GM19324 (cell line): Measurements from ENCODE around the gene COA1.
"Not testable (repeated sequence)": the region's sequence is repeated elsewhere in the genome, so short reads cannot be mapped to it uniquely, and the experiment has no call there.

Experiments
- ATAC-seq: cut with Tn5 transposase; IDR thresholded peaks from one replicate; pipeline ENCODE4 v1.9.1; 2021; ENCODE audit warnings: mild to moderate bottlenecking, moderate library complexity; ENCODE audit not compliant: unreplicated experiment, low FRiP score

The COA1 gene, protein sequence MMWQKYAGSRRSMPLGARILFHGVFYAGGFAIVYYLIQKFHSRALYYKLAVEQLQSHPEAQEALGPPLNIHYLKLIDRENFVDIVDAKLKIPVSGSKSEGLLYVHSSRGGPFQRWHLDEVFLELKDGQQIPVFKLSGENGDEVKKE

DNA sequence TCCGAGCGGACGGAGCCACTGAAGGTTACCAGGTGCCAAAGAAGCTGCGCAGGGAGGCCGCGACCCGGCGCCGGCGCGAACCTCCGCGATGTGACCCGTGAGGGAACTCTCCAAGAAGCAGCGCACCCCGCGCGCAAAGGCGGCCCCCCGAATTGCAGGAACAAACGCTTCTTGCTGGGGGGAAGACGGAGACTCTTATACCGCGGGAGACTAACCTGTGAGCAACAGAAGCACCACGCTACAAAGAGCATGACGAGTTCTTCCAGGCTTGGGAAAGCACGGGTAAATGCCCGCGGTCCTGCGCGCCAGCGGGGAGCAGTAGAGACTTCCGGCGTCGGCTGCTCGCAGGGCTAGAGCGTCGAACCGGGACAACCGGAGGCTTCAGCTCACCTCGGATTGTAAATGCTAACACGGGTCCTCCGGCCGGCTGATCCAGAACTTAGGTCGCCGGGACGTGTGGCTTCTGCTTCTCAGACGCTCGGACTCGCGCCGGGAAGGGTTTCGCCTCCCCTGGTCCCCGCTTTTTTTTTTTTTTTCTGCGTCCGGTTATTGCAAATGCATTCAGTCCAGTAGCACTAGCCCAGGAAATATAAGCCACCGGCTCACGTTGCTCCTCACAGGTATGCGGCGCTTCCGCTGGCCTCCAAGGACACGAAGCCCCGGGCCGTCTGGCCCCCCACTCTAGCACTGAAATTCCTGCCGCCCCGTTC lies at the start of gene COA1:
Gene COA1, minus strand, starts transcription at position 310 of the 710 bp plus-strand sequence. CDS start 80,909 bp downstream, outside the sequence.
- ATAC-seq, result peak; percentile 92

DNA sequence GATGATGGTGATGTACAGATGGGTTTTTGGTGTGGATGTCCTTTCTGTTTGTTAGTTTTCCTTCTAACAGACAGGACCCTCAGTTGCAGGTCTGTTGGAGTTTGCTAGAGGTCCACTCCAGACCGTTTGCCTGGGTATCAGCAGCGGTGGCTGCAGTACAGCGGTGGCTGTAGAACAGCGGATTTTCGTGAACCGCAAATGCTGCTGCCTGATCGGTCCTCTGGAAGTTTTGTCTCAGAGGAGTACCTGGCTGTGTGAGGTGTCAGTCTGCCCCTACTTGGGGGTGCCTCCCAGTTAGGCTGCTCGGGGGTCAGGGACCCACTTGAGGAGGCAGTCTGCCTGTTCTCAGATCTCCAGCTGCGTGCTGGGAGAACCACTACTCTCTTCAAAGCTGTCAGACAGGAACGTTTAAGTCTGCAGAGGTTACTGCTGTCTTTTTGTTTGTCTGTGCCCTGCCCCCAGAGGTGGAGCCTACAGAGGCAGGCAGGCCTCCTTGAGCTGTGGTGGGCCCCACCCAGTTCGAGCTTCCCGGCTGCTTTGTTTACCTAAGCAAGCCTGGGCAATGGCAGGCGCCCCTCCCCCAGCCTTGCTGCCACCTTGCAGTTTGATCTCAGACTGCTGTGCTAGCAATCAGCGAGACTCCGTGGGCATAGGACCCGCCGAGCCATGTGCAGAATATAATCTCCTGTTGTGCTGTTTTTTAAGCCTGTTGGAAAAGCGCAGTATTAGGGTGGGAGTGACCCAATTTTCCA lies 49.1 kb upstream of the COA1 start:
- not testable (repeated sequence) for ATAC-seq

DNA sequence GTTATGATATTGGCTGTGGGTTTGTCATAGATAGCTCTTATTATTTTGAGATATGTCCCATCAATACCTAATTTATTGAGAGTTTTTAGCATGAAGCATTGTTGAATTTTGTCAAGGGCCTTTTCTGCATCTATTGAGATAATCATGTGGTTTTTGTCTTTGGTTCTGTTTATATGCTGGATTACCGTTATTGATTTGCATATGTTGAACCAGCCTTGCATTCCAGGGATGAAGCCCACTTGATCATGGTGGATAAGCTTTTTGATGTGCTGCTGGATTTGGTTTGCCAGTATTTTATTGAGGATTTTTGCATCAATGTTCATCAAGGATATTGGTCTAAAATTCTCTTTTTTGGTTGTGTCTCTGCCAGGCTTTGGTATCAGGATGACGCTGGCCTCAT lies 45.9 kb upstream of the COA1 start:
- not testable (repeated sequence) for ATAC-seq

DNA sequence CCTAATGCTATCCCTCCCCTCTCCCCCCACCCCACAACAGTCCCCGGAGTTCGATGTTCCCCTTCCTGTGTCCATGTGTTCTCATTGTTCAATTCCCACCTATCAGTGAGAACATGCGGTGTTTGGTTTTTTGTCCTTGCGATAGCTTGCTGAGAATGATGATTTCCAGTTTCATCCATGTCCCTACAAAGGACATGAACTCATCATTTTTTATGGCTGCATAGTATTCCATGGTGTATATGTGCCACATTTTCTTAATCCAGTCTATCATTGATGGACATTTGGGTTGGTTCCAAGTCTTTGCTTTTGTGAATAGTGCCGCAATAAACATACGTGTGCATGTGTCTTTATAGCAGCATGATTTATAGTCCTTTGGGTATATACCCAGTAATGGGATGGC lies 43.9 kb upstream of the COA1 start:
- ATAC-seq, result not testable (repeated sequence)

DNA sequence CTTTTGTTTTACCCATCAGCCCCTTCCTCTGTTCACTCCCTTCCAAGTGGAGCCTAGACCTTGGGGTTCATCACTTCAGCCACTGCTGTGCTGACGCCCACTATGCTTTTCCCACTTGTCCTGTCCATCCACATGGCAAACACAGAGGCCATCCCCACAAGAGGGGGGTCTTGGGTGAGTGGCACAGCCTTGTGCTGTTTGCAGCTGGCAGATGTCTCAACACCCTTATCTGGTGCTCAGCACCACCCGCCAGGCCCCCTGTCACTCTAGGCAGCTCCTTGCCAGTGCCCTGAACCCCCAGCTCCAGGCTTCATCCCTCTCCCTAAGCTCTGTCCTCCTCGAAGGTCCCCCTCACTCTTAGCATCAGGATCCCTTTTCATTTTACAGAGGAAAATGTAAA lies 42.2 kb upstream of the COA1 start:
- no peak for ATAC-seq

DNA sequence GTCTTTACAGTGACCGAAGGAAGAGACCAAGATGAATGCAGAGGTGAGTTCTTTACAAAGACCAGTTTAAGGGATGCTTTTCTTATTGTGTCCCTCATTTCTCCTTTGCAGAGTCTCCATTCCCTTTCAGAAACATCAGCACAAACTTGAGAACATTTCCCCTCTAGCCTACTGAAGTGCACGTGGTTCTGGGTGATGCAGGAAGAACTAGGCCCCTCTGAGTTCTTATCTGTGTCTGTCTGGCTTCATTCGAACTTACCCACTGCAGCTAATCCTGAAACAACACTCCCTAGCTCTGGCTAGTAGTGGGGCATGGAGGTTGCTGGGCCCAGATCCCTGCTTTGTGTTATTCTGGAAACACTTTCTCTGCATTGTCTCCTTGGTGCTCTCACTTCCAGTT lies 41.8 kb upstream of the COA1 start:
- ATAC-seq, result no peak

DNA sequence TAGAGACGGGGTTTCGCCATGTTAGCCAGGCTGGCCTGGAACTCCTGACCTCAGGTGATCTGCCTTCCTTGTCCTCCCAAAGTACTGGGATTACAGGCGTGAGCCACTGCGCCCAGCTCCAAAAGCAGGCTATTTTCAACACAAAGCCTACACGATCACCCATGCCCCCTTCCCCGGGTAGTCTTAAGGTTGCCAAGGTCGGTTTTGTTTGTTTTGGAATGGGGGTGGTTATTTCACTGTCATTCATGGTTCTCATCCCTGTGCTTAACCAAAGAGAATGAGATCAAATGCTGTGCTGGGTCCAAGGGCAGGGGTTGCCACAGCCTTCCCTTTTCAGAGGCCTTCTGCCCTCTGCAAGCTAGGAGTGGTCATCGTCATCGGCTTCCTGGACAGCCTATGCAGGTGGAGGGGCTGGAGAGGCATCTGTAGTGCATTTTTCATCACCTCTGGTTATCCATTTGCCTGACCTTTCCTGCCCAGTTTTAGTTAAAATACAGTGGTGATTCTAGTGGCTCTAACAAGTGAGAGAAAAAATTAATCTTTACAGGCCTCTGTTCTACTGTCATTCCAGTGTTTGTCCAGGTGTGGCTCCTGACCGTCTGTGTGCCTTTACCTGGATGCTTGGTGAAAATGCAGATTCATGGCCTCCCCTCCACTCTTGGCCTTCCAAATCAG lies 40.6 kb upstream of the COA1 start:
- ATAC-seq, result no peak

DNA sequence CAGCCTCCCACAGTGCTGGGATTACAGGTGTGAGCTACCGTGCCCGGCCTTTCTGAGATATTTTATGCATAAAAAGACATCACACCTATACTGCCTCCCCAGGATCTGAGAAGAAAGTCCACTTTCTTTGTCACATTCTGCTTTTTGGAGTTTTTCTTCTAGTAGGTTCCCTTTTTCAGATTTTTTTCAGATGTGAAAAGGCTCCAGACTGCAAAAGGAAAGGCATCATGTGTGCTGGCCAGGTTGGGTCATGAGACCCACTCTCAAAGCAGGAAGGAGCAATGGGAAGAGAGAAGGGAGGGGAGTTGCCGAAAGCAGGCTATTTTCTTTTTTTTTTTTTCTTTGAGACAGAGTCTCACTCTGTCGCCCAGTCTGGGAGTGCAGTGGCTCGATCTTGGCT lies 40.0 kb upstream of the COA1 start:
- ATAC-seq, result no peak

DNA sequence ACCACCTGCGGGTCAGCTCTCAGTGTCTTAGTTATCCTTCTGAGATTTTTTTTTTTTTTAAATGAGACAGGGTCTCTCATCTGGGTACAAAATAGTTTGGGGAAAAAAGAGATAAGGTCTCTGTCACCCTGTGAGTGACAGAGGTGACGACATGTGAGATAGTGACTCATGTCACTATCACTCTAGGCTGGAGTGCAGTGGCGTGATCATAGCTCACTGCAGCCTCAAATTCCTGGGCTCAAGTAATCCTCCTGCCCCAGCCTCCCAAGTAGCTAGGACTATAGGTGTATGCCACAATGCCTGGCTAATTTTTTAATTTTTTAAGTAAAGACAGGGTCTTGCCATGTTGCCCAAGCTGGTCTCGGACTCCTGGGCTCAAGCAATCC lies 39.6 kb upstream of the COA1 start:
- ATAC-seq, result no peak

DNA sequence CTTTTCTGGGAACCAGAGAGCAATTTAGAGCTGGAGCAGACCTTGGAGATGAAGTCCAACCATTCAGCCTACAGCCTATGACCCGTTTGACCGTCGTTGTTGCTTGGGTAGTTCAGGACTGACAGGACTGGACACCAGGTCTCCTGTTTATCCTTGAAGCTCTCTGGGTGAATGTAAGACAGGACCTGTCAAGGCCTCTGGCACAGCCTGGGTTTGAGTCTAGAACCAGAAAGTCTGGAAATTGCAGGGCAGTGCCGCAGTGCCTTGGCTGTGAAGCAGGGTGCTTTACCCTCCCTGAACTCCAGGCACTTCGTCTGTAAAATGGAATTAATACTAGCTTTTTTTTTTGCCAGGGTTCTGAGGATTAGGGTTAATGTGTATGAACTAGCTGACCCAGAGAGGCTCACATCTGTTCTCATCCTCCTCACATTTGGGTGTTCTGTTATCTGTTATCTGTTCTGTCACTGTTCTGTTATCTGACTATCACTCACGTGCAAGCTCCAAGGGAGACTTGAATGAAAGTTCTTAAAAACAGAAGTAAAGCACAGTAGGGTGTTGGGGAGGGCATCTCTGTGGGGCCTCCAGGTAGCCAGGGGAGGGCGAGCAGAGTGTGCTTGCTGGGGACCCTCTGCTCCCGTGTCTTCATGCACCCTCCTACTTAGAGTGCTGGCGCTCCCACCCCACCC lies 39.0 kb upstream of the COA1 start:
- ATAC-seq, result no peak

DNA sequence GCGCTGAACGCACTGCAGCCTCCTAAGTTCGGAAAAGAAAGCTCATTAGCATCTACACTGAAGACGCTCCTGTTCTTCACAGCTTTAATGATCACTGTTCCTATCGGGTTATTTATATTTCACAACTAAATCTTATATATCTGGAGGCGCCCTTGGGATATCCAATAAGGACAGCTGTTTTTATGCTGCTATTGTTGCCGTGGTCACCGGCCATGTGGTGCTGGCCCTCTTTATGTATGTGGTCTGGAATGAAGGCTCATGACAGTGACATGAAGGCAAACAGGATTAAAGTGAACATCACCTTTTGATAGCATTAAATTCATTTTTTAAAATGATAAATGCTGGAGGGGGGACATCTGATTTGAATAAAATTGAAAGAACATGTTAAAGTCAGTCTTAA lies 38.0 kb upstream of the COA1 start:
- ATAC-seq, result no peak

DNA sequence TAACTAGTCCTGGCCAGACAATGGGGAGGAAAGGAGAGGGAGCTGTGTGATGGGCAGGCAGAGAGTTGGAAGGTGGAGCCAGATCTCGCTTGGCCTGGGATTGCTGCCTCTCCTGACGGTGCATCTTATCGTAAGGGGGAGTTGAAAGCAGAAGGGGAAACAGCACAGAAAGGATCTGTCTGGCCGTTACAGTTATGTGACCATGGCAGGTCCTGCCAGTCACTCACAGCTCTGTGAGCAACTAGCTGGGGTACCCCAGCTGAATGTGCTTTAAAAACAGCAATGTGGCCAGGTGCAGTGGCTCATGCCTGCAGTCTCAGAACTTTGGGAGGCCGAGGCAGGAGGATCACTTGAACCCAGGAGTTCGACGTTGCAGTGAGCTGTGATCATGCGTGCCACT lies 37.2 kb upstream of the COA1 start:
- ATAC-seq, result no peak

DNA sequence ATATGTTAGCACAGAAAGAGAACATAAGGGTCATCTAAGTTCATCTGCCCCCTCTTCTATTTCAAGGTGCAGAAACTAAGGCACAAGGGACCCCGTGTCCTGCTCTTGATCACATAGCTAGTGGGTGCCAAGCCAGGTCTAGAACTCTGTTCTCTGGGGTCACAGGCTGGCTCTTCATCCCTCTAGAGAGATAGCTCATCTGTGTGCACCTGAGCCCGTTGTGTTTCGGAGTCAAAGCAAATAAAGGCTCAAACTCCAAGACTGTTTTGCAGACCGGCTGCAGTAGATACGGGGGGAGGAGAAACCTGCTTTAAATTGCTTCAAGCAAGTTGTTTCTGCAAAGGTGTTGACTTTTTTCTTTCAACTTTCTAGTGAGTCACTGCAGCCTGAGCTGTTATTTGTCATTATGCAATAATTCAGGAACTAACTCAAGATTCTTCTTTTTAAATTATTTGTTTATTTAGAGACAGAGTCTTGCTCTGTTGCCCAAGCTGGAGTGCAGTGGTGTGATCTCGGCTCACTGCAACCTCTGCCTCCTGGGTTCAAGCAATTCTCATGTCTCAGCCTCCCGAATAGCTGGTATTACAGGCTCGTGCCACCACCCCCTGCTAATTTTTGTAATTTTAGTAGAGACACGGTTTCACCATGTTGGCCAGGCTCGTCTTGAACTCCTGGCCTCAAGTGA lies 35.6 kb upstream of the COA1 start:
- no peak for ATAC-seq

DNA sequence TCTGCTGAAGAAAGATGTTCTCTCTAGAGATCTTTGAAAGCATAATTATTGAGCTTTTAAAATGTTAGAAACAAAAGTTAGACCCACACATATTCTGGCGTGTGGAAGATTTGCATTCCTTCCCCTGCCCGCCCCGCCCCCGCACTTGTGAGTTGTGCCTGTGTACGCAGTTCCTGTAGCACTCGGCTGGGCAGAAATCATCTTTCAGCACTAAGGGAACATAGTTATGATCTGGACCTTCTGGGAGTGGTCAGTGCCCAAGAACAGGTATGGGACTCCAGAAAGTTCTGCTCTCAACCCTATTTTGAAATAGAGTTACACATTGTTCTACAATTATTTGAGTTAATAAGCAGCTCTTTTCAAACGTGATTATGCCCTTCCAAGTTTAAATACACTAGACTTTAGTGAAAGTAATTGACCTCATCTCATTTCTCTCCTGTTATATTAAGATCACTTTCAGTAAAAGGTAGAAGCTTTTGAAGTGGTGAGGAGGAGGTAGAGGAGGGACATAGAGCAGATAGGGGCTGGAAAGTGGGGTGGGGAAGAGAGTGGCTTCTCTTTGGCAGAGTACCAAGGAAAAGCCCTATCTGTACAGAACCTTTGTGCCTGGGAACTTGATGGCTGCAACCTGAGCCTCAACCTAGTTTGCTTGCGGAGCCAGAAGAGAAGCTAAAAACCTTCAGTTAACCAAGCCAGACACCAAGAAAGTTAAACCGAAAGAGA lies 34.9 kb upstream of the COA1 start:
- ATAC-seq, result no peak

DNA sequence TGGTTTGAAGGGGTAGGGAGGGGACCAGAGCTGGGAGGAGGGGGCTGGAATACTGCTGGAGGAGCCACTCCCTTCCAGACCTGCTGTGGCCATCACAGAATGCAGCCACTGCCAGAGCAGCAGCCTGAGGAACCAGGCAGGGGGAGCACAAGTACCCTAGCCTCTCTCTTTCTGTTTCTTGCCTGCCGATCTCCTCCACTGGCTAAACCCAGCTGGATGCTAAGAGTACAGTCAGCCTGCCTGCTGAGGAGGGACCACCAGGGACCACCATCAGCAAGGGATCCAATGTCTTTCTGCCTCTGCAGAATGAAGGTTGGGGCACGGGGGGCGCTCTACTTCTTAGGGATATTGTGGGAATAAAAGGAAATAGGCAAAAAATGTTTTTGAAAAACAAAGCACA lies 33.9 kb upstream of the COA1 start:
- no peak for ATAC-seq

DNA sequence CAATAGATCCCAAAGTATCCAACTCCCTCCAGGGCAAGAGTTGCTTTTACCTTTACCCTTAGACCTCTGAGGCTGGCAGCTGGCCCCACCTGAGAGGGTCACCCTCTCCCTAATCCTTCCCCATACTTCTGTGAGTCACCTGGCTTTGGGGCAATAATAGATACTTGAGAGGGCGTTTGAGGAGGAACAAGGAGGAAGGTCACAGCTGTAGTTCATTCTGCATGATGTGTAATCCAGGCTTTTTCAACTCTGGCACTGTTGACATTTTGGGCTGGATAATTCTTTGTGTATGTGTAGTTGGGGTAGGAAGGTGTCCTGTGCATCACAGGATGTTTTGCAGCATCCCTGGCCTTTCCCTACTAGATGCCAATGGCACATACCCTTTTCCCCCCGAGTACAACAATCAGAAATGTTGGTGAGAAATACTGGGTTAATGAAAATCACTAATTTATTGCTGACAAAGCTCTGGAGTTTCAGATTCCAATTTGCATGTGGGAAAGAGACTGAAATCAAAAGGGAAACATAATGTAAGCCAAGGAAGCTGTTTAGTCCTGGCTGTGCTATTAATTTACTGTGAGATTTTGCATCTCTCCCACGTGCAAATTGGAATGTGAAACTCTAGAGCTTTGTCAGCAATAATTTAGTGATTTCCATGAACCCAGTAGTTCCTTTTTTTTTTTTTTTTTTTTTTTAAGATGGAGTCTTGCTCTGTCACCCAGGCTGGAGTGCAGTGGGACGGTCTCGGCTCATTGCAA lies 32.8 kb upstream of the COA1 start:
- ATAC-seq, result no peak

DNA sequence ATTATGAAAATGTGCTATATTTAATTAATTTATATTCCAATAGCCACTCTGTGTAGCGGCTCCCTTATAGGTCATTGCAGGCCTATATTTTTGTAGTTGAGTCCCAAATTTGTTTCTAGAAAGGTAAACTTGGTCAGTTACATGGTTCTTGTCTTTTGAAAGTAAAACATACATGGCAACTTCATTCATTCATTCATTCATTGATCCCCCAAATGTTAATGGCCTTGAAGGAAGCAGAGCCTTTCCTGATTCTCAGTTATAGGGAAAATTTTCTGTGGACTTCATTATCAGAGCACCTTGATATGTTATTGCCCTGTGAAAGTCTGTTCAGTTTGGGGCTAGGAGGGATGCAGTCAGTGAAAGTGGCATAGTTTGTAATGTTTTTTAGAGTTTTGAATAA lies 32.1 kb upstream of the COA1 start:
- no peak for ATAC-seq

DNA sequence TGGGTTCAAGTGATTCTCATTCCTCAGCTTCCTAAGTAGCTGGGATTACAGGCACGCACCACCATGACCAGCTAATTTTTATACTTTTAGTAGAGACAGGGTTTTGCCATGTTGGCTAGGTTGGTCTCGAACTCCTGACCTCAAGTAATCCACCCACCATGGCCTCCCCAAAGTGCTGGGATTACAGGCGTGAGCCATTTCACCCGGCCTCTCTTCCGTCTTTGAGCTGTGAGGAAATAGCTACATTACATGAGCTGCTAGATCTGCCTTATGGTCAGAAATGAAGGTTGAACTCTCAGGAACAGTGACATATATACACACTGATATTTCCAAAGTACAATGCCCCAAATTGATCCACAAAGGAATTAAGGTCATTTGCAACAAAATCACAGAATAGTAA lies 31.5 kb upstream of the COA1 start:
- no peak for ATAC-seq
